H9 (cell line): ENCODE measurements around the gene DOCK11. TPM values are rescaled to one million over a fixed set of nuclear protein-coding genes. Genes with fewer than 3 reads are reported as not detected.

ENCODE experiments used
- DNase-seq: peaks from one replicate; pipeline ENCODE4 v3.0.0-alpha.2; 2017
- H2AFZ ChIP-seq: one replicate; pipeline ENCODE4 v1.6.1; 2013; ENCODE audit warnings: mild to moderate bottlenecking, low read length, control low read depth, moderate library complexity
- H2AK5ac ChIP-seq: 2 replicates; pipeline ENCODE4 v1.6.1; 2013; ENCODE audit warnings: low read length, control low read depth, mixed read lengths; ENCODE audit not compliant: insufficient read length
- H2BK120ac ChIP-seq: one replicate; pipeline ENCODE4 v1.6.1; 2013; ENCODE audit warnings: low read depth, mild to moderate bottlenecking, low read length, control low read depth, inconsistent platforms; ENCODE audit not compliant: poor library complexity, severe bottlenecking
- H2BK12ac ChIP-seq: 2 replicates; pipeline ENCODE4 v1.6.1; 2013; ENCODE audit warnings: low read length, control low read depth, mixed read lengths, low read depth; ENCODE audit not compliant: insufficient read length
- H2BK15ac ChIP-seq: 2 replicates; pipeline ENCODE4 v1.6.1; 2013; ENCODE audit warnings: low read depth, low read length, control low read depth
- H2BK20ac ChIP-seq: one replicate; pipeline ENCODE4 v1.6.1; 2013; ENCODE audit warnings: low read depth, mild to moderate bottlenecking, low read length, control low read depth, inconsistent platforms; ENCODE audit not compliant: poor library complexity, severe bottlenecking
- H2BK5ac ChIP-seq: 2 replicates; pipeline ENCODE4 v1.6.1; 2013; ENCODE audit warnings: low read length, control low read depth, mixed read lengths; ENCODE audit not compliant: insufficient read length
- H3K14ac ChIP-seq: 2 replicates; pipeline ENCODE4 v1.6.1; 2013; ENCODE audit warnings: low read length, control low read depth; ENCODE audit not compliant: insufficient read depth
- H3K18ac ChIP-seq: 2 replicates; pipeline ENCODE4 v1.6.1; 2013; ENCODE audit warnings: low read depth, mild to moderate bottlenecking, mixed read lengths, low read length, control low read depth; ENCODE audit not compliant: insufficient read length
- H3K23ac ChIP-seq: 2 replicates; pipeline ENCODE4 v1.6.1; 2013; ENCODE audit warnings: low read length, control low read depth, mixed read lengths, low read depth; ENCODE audit not compliant: insufficient read length
- H3K23me2 ChIP-seq: 2 replicates; pipeline ENCODE4 v1.6.1; 2013; ENCODE audit warnings: low read depth, mild to moderate bottlenecking, mixed read lengths, low read length, control low read depth; ENCODE audit not compliant: insufficient read length, poor library complexity, severe bottlenecking
- H3K27ac ChIP-seq: 2 replicates; pipeline ENCODE4 v1.5.1; 2013; ENCODE audit warnings: low read length, control low read depth, mixed read lengths, low read depth; ENCODE audit not compliant: insufficient read length
- H3K27me3 ChIP-seq: 2 replicates; pipeline ENCODE4 v1.6.1; 2013; ENCODE audit warnings: low read length, control low read depth, inconsistent platforms; ENCODE audit not compliant: insufficient read depth
- H3K4ac ChIP-seq: 2 replicates; pipeline ENCODE4 v1.6.1; 2013; ENCODE audit warnings: low read depth, mild to moderate bottlenecking, control low read depth, inconsistent platforms, low read length, moderate library complexity
- H3K4me1 ChIP-seq: 2 replicates; pipeline ENCODE4 v1.6.1; 2013; ENCODE audit warnings: low read length, control low read depth, inconsistent platforms; ENCODE audit not compliant: insufficient read depth
- H3K4me2 ChIP-seq: 2 replicates; pipeline ENCODE4 v1.6.1; 2013; ENCODE audit warnings: low read length, control low read depth, mixed read lengths; ENCODE audit not compliant: insufficient read length, insufficient read depth
- H3K56ac ChIP-seq: 2 replicates; pipeline ENCODE4 v1.6.1; 2013; ENCODE audit warnings: low read depth, mild to moderate bottlenecking, mixed read lengths, low read length, control low read depth; ENCODE audit not compliant: insufficient read length
- H3K79me1 ChIP-seq: 2 replicates; pipeline ENCODE4 v1.6.1; 2013; ENCODE audit warnings: low read depth, mild to moderate bottlenecking, moderate library complexity, low read length, control low read depth, inconsistent platforms; ENCODE audit not compliant: insufficient read depth, poor library complexity, severe bottlenecking
- H3K79me2 ChIP-seq: 2 replicates; pipeline ENCODE4 v1.6.1; 2013; ENCODE audit warnings: low read length, control low read depth, inconsistent platforms; ENCODE audit not compliant: insufficient read depth
- H3K9ac ChIP-seq: 2 replicates; pipeline ENCODE4 v1.6.1; 2013; ENCODE audit warnings: low read length, control low read depth, mixed read lengths; ENCODE audit not compliant: insufficient read length; ENCODE audit errors: extremely low read depth
- H3K9me3 ChIP-seq: one replicate; pipeline ENCODE4 v1.6.1; 2013; ENCODE audit warnings: low read depth, low read length, inconsistent platforms; ENCODE audit not compliant: control insufficient read depth
- H3T11ph ChIP-seq: one replicate; pipeline ENCODE4 v1.6.1; 2013; ENCODE audit warnings: mild to moderate bottlenecking, low read length, control low read depth, inconsistent platforms
- H4K20me1 ChIP-seq: one replicate; pipeline ENCODE4 v1.6.1; 2013; ENCODE audit not compliant: control insufficient read depth, insufficient read length, insufficient read depth
- H4K5ac ChIP-seq: 2 replicates; pipeline ENCODE4 v1.6.1; 2013; ENCODE audit warnings: low read depth, mild to moderate bottlenecking, mixed read lengths, low read length, control low read depth; ENCODE audit not compliant: insufficient read length
- H4K8ac ChIP-seq: replicated peaks from 2 replicates; pipeline ENCODE4 v1.6.1; 2013; ENCODE audit warnings: low read length, control low read depth, mixed read lengths, low read depth; ENCODE audit not compliant: insufficient read length
- H4K91ac ChIP-seq: 2 replicates; pipeline ENCODE4 v1.6.1; 2013; ENCODE audit warnings: low read depth, mild to moderate bottlenecking, moderate library complexity, mixed read lengths, low read length, control low read depth; ENCODE audit not compliant: insufficient read length
- H3K27ac Mint-ChIP-seq, 3 experiments: 2 replicates in 2 of 3; 3 replicates in 1 of 3; pipeline ENCODE4 v1.8.0; 2020 to 2021; ENCODE audit warnings: mixed read lengths in 3 of 3, mild to moderate bottlenecking in 1 of 3, moderate library complexity in 1 of 3
- H3K27me3 Mint-ChIP-seq: 2 replicates; pipeline ENCODE4 v1.8.0; 2021; ENCODE audit warnings: low read depth, mild to moderate bottlenecking, moderate library complexity, mixed read lengths
- H3K36me3 Mint-ChIP-seq, 3 experiments: 2 replicates in 2 of 3; 3 replicates in 1 of 3; pipeline ENCODE4 v1.8.0; 2020 to 2021; ENCODE audit warnings: low read depth in 3 of 3, mixed read lengths in 3 of 3; ENCODE audit not compliant: insufficient read depth in 1 of 3
- H3K4me1 Mint-ChIP-seq, 2 experiments: 2 replicates each; pipeline ENCODE4 v1.8.0; 2020; ENCODE audit warnings: mixed read lengths in 2 of 2
- H3K4me3 Mint-ChIP-seq, 2 experiments: 2 replicates in 1 of 2; 3 replicates in 1 of 2; pipeline ENCODE4 v1.8.0; 2020 to 2021; ENCODE audit warnings: mild to moderate bottlenecking in 2 of 2, mixed read lengths in 2 of 2, moderate library complexity in 1 of 2
- H3K9me3 Mint-ChIP-seq, 2 experiments: 2 replicates in 1 of 2; 3 replicates in 1 of 2; pipeline ENCODE4 v1.8.0; 2020; ENCODE audit warnings: mild to moderate bottlenecking in 2 of 2, mixed read lengths in 2 of 2, moderate library complexity in 1 of 2
- CTCF ChIP-seq: fragments of 200-600 bp; sonication (generic); conservative IDR thresholded peaks from 3 replicates; pipeline ENCODE4 v1.8.0; 2021; ENCODE audit warnings: antibody characterized with exemption, mild to moderate bottlenecking
- WGBS: extraction: QIAGEN DNeasy Blood & Tissue Kit; methylation state at CpG from one replicate; pipeline ENCODE4 v1.1.7; 2013; ENCODE audit warnings: missing lambda C conversion rate, low lambda C conversion rate, mixed read lengths; ENCODE audit not compliant: insufficient read length; ENCODE audit errors: extremely low coverage; 5-methylcytosine and 5-hydroxymethylcytosine counted together
- total RNA-seq: library from RNA; stranded (reverse); gene quantifications from 2 replicates; pipeline ENCODE4 v1.2.1, GENCODE V29; 2021

Gene DOCK11
- total RNA-seq, 1 experiment from 2014 or later: 6.2 TPM

GRCh38 chrX:118493653-118494297, 1.8 kb upstream of the DOCK11 start:
- no CpG with 5 or more reads among the region's 3 CpGs for WGBS
- no peak for DNase-seq
- H3K4ac ChIP-seq: no peak overlapping the region
- no peak overlapping the region for H2BK12ac ChIP-seq
- H3K56ac ChIP-seq: no peak overlapping the region
- no peak overlapping the region for H2BK5ac ChIP-seq
- no peak overlapping the region for H2BK15ac ChIP-seq
- no peak overlapping the region for H3K14ac ChIP-seq
- H3K9me3 Mint-ChIP-seq: peaks cover 9 to 65% of the 10 kb centered on the region in 2 experiments; a peak in 4 of 5 replicates
- no peak overlapping the region for H2BK120ac ChIP-seq
- H4K91ac ChIP-seq: no peak overlapping the region
- no peaks in the 10 kb centered on the region for H4K20me1 ChIP-seq
- peaks cover 2% of the 10 kb centered on the region; the same call in 1 of the 2 replicates for H3K4me1 ChIP-seq
- no peak overlapping the region for H2AK5ac ChIP-seq
- peaks cover 9% of the 10 kb centered on the region for H3K23me2 ChIP-seq
- no peaks in the 10 kb centered on the region for H3K79me1 ChIP-seq
- no peak for TF ChIP-seq CTCF
- H3K23ac ChIP-seq: no peak overlapping the region
- no peak overlapping the region for H3K18ac ChIP-seq
- no peak overlapping the region for H3T11ph ChIP-seq
- peaks cover 32% of the 10 kb centered on the region for H3K27me3 Mint-ChIP-seq
- no peak overlapping the region for H3K4me3 Mint-ChIP-seq
- no peak overlapping the region for H3K27ac ChIP-seq
- H3K4me1 Mint-ChIP-seq: peaks cover 12 to 19% of the 10 kb centered on the region in 2 experiments
- no peak overlapping the region for H4K8ac ChIP-seq
- H3K9me3 ChIP-seq: peaks cover 20% of the 10 kb centered on the region
- no peak overlapping the region for H2AFZ ChIP-seq
- H3K36me3 Mint-ChIP-seq: peaks cover 2 to 8% (median 3%) of the 10 kb centered on the region in 3 experiments; a peak in 5 of 7 replicates
- H3K79me2 ChIP-seq: no peaks in the 10 kb centered on the region
- H3K27ac Mint-ChIP-seq: no peak overlapping the region
- peaks cover 6% of the 10 kb centered on the region; the same call in 1 of the 2 replicates for H3K27me3 ChIP-seq
- H3K4me2 ChIP-seq: no peak overlapping the region
- no peak overlapping the region for H4K5ac ChIP-seq
- H3K9ac ChIP-seq: no peak overlapping the region
- H2BK20ac ChIP-seq: no peak overlapping the region
